ENCODE results near the gene DNAJB8.

Gene DNAJB8

DNA sequence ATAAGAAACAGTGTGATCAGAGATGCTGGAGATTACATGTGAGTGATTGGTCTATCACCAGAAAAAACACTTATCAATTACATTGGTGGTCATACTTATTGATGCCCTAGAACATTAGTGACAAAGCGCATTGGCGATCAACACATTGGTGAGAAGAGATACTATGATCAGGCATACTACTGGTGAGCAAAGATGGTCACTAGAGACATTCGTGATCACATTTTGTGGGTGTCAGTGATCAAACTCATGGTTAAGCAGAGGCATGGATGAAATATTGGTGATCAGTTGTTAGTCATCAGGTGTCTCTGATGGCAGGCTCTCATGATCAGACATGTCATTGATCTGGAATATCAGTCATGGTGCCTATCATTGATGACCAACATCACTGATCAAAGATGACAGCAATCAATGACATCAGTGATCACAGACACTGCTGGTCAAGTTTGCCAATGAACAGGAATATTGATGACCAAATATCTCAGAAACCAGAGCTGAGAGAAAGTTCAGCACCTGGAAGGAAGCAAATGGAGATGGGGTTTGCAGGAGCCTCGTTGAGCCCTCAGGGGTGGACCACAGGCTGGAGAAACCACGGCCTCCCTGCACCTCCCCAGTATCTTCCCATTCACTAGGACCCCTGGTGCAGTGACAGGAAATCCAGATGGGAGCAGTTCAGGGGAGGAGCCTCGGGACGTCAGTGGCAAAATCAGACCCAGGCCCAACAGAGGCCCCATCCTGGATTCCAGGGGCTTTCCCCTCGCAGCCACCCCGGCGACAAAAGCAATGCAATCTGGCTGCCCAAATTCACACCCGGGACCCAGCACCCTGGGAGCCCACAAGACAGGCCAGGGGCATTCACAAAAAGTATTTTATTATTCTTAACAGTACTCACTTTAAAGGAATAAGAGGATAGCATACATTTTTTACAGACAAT is 12.2 kb upstream of the DNAJB8 start:
- H3K4me3 ChIP-seq (ENCODE audit: low read depth, low read length), result no peak overlapping the region
- TF ChIP-seq, protein P1, sequence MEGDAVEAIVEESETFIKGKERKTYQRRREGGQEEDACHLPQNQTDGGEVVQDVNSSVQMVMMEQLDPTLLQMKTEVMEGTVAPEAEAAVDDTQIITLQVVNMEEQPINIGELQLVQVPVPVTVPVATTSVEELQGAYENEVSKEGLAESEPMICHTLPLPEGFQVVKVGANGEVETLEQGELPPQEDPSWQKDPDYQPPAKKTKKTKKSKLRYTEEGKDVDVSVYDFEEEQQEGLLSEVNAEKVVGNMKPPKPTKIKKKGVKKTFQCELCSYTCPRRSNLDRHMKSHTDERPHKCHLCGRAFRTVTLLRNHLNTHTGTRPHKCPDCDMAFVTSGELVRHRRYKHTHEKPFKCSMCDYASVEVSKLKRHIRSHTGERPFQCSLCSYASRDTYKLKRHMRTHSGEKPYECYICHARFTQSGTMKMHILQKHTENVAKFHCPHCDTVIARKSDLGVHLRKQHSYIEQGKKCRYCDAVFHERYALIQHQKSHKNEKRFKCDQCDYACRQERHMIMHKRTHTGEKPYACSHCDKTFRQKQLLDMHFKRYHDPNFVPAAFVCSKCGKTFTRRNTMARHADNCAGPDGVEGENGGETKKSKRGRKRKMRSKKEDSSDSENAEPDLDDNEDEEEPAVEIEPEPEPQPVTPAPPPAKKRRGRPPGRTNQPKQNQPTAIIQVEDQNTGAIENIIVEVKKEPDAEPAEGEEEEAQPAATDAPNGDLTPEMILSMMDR (IDR thresholded peaks at IDR 0.05; ENCODE audit: low read depth, low read length), result no peak

DNA sequence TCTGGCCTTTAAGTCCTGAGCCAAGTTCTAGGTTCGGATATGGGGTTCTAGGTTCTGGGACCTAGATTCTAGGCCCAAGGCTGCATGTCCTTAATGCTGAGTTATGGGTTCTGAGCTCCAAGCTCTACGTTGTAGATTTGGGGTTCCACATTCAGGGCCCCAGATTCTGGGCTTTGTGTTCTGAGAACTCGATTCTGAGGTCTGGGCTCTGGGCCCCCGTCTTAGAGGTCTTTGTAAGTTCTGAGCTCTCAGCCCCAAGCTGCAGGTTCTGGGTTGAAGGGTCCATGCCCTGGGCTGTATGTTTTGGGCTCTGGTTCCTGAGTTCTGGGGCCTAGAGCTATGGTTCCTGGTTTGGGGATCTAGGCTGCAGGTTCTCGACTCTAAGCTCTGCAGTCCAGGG is 10.0 kb upstream of the DNAJB8 start:
- TF ChIP-seq, protein P1 (IDR thresholded peaks at IDR 0.05; ENCODE audit: low read depth, low read length), result no peak
- H3K4me3 ChIP-seq (ENCODE audit: low read depth, low read length), result no peak overlapping the region

DNA sequence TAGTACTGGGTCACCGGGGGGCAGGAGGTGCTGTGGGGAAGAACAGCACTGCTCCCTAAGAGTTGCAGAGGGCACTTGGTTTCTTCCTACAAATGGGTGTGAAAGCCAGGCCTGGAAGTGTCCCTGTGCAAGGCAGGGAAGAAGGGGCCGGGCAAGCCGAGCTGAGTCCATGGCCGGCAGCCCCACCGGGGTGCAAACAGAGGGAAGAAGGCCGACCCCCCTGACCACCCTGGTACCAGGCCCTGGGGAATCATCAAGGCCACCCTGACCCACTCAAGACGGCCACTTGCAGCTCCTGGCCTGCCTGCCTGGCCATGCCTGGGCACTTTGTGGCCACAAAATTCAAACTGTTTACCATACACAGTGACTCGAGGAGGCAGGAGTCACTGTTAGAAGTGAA is 8.7 kb upstream of the DNAJB8 start:
- no peak overlapping the region for H3K4me3 ChIP-seq (ENCODE audit: low read depth, low read length)
- TF ChIP-seq, protein P1 (IDR thresholded peaks at IDR 0.05; ENCODE audit: low read depth, low read length), result no peak

DNA sequence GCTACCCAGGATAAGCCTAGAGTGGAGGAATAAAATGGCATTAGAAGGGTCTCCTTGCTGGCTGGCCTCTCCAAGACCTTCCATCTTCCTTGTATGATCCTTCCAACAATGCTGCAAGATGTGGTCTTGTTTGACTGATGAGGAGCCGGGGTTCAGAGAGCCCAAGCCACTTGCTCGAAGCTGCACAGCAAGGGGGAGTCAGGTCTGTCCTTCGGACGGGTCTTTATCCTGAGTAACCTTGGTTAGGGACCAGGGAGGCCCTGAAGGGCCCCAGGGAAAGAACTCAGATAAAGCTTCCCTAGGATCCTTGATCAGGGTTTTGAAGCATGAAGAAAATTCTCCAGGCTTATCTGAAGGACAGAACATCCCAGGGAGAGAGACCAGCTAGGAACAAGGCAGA is 7.0 kb upstream of the DNAJB8 start:
- no peak overlapping the region for H3K4me3 ChIP-seq (ENCODE audit: low read depth, low read length)
- TF ChIP-seq, protein P1 (IDR thresholded peaks at IDR 0.05; ENCODE audit: low read depth, low read length), result no peak

DNA sequence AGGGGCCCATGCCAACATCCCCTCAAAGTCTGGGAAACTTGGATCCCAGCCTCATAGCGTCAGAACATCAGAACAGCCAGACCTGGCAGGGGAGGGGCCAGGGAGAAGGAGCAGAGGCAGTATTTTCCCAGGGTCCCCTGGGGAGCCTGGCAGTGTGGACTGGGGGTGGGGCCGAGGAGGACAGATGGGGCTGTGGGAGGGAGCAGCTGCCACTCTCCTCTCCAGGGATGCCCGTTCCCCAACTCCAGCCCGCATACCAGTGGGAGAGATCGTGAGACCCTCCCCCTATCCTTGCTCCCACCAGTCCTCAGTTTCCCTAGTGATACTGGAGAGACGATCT is 6.5 kb upstream of the DNAJB8 start:
- TF ChIP-seq, protein P1 (IDR thresholded peaks at IDR 0.05; ENCODE audit: low read depth, low read length), result no peak
- H3K4me3 ChIP-seq (ENCODE audit: low read depth, low read length), result no peak overlapping the region

DNA sequence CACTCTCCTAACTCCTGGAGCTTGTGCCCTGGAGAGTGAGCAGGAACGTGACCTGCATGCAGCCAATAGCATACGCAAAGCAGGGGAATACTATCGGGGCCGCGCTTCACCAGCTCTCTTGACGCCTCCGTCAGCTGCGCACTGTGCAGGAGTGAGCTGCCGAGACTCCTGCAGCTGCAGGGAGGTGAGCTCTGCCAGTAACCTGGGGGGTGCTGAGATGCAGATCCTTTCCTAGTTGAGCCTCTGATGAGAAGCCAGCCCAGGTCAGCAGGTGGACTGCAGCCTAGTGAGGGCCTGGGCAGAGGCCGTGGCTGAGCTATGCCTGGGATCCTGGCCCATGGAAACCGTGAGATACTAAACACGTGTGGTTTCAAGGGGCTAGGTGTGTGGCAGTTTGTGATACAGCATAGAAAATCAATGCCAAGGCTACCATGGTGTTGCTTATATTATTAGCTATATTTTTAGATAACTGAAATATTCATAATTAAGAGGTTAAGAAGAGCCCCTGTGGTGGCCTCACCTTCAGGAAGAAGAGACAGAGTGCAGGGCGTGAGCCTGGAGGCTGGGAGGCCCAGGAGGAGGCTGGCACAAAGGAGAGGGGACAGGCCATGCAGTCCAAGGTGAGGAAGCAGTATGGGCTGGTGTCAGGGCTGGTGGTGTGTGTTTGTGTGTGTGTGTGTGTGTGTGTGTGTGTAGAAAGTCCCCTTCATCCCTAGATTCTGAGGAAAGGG is 5.9 kb upstream of the DNAJB8 start:
- H3K4me3 ChIP-seq (ENCODE audit: low read depth, low read length), result no peak overlapping the region
- TF ChIP-seq, protein P1 (IDR thresholded peaks at IDR 0.05; ENCODE audit: low read depth, low read length), result no peak

DNA sequence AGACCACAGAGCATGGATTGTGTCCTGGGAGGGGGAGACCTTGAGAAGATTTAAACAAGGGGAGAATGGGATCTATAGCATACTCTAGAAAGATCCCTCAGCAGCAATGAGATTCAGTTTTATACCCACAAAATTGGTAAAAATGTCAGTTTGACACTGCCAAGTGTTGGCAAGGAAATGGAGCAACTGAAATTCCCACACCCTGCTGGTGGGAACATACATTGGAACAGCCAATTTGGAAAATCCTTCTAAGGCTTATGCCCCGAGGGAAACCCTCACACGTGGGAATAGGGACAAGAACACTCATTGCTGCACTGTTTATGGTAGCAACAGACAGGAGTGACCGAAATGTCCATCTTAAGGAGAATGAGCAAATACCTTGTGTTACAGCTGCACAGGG is 5.0 kb upstream of the DNAJB8 start:
- TF ChIP-seq, protein P1 (IDR thresholded peaks at IDR 0.05; ENCODE audit: low read depth, low read length), result no peak
- H3K4me3 ChIP-seq (ENCODE audit: low read depth, low read length), result no peak overlapping the region
